ENCODE data around the gene MLC1.

MLC1 gene

GRCh38 chr22:50014053-50014501 is 71.1 kb downstream of the MLC1 start:
- no peak for DNase-seq

GRCh38 chr22:50012211-50013181 is 72.7 kb downstream of the MLC1 start, which contains the start of gene IL17REL:
TSS of gene IL17REL (minus strand) at chr22:50012765. CDS start at chr22:50012646, 119 bp downstream.
- DNase-seq = no peak

- no peak for DNase-seq
Observed at GRCh38 chr22:50011447-50012210, 73.6 kb downstream of the MLC1 start.

- DNase-seq = peak; percentile 79
Observed at GRCh38 chr22:50010676-50011446, 74.4 kb downstream of the MLC1 start.

GRCh38 chr22:50009765-50010675 is 75.2 kb downstream of the MLC1 start:
- DNase-seq = no peak

Data from CD4-positive, alpha-beta T cell treated with Interleukin-10 for 1 hour (primary cell).